ENCODE results near the gene CFI. TPM values are rescaled to one million over a fixed set of nuclear protein-coding genes. Genes with fewer than 3 reads are reported as not detected.
A peak's percentile ranks its signal among the peaks of the same experiment; 100 is the strongest.

CFI gene
- total and polyA plus RNA-seq, 4 experiments from 2014 or later: not detected

DNA sequence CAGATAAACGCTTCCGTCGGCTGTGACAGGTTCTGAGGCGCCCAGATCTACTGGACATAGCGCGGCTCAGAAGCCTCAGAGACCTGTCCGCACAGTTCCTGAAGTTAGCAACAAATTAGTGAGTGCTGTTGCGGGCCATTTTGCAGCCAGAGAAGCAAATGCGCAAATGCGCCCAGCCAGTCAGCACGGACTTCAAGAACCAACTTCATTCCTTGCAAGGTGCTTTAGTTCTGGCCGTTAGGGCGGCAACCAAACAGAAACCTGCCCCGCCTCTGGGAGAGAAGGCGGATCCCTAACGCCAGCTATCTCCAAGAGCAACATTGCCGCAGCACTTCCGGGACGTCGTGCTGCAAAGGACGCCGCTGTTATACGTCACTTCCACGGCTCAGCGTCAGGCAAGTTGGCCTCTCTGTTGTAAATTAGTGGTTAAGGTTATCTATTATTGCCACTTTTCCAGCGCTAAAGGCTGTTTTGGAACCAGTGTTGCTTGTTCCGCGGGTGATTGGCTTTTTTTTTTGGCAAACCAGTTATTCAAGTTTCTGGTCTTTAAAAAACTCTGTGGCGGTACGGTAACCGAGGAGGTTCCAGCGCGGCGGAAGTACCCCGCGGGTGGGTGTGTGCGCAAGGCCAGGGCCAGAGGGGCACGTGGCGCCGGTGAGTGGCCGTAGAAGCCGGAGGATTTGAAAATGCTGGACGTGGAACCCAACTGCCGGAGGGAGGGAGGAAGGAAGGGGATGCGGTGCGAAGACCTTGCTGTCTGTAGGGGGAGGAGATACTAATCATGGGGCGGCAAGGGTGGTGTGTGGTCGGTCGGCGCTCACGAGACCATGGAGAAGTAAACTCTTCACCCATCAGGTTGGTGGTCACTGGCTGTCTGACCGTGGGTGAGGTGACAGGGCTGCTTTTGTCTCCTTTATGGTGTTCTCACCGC, 13.6 kb upstream of the CFI start, which contains the start of gene GAR1:
GAR1 (plus strand) TSS at position 612 of the 931 bp plus-strand sequence. CDS start 403 bp downstream, outside the sequence.
- peaks cover 27 to 44% (median 36%) of the 10 kb centered on the region in 4 donors for H3K4me1 Mint-ChIP-seq
- no peaks in the 10 kb centered on the region for H3K9me3 Mint-ChIP-seq
- H3K4me3 Mint-ChIP-seq: peak within 1 kb of the TSS; percentile 97 to 99 (median 98)
- peak within 1 kb of the TSS; percentile 98 to 100 for H3K4me3 ChIP-seq (ENCODE audit: low read length in 2 of 2)
- peaks cover 16% of the 10 kb centered on the region for H3K36me3 ChIP-seq (ENCODE audit: insufficient read depth, low read length)
- intact Hi-C loops (cut with micrococcal nuclease): loop anchor here (1.0 to 2.0 kb wide), 7 partner anchors 85 to 1195 kb away; partner anchors contain the start of genes CASP6, MCUB, OSTC and PLA2G12A
- peaks cover 22% of the 10 kb centered on the region for H3K4me1 ChIP-seq (ENCODE audit: insufficient read depth, low read length)
- H3K9me3 ChIP-seq (ENCODE audit: control insufficient read depth in 1 of 2, low read length in 2 of 2): no peaks in the 10 kb centered on the region
- H3K36me3 Mint-ChIP-seq: peaks cover 16 to 46% of the 10 kb centered on the region in 2 donors
- peak within 1 kb of the TSS; percentile 97 to 99 (median 99) for H3K27ac Mint-ChIP-seq
- H3K27me3 ChIP-seq (ENCODE audit: insufficient read depth, low read length): no peaks in the 10 kb centered on the region
- H3K27ac ChIP-seq (ENCODE audit: low read depth, low read length): peak within 1 kb of the TSS; percentile 93
- no peaks in the 10 kb centered on the region for H3K27me3 Mint-ChIP-seq
- POLR2A ChIA-PET (ENCODE audit: partially characterized antibody): interaction anchor here (1.2 to 2.8 kb wide), 5 partner anchors 85 to 381 kb away, joined by 3 to 23 read pairs (median 9); partner anchors contain the start of genes MCUB, PLA2G12A and SEC24B
- CTCF ChIA-PET (ENCODE audit: partially characterized antibody): interaction anchor here (1.0 to 3.4 kb wide), 6 partner anchors 10 to 392 kb away, joined by 3 to 17 read pairs (median 4); partner anchors contain the start of genes MCUB and SEC24B
- peak; percentile 85 to 93 (median 87) for DNase-seq

DNA sequence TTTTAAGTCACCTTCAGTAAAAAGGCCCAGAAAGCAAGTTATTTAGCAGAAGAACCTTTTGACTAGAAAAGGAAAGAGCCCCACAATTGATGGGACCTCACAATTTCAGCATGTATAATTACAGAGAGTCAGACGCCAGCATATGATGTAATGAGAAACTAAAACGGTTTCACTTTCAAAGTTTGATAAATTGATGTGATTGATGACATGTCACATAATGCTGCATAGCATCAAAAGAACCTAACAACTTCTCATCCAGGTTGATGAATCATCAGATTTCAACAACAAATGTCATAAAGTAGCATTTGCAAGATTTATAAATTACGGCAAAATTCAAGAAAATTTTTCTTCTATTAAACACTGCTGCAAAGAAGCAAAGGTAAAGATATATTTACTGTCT, 9.9 kb upstream of the CFI start:
- ChIA-PET POLR2A (ENCODE audit: partially characterized antibody) (no interaction called here), CTCF (ENCODE audit: partially characterized antibody) (no interaction called here)
- no peak overlapping the region for H3K4me3 ChIP-seq (ENCODE audit: low read length in 2 of 2)
- no peak overlapping the region for H3K27ac Mint-ChIP-seq
- H3K27me3 ChIP-seq (ENCODE audit: insufficient read depth, low read length): no peaks in the 10 kb centered on the region
- no peak overlapping the region for H3K4me3 Mint-ChIP-seq
- DNase-seq: no peak
- peaks cover 12 to 23% (median 17%) of the 10 kb centered on the region in 4 donors for H3K4me1 Mint-ChIP-seq
- peaks cover 0 to 13% of the 10 kb centered on the region in 2 donors for H3K36me3 Mint-ChIP-seq
- intact Hi-C loops (cut with micrococcal nuclease): no loop called here
- peaks cover 17% of the 10 kb centered on the region for H3K4me1 ChIP-seq (ENCODE audit: insufficient read depth, low read length)
- no peaks in the 10 kb centered on the region for H3K9me3 ChIP-seq (ENCODE audit: control insufficient read depth in 1 of 2, low read length in 2 of 2)
- H3K27me3 Mint-ChIP-seq: no peaks in the 10 kb centered on the region
- no peak overlapping the region for H3K27ac ChIP-seq (ENCODE audit: low read depth, low read length)
- H3K36me3 ChIP-seq (ENCODE audit: insufficient read depth, low read length): no peaks in the 10 kb centered on the region
- H3K9me3 Mint-ChIP-seq: no peaks in the 10 kb centered on the region

DNA sequence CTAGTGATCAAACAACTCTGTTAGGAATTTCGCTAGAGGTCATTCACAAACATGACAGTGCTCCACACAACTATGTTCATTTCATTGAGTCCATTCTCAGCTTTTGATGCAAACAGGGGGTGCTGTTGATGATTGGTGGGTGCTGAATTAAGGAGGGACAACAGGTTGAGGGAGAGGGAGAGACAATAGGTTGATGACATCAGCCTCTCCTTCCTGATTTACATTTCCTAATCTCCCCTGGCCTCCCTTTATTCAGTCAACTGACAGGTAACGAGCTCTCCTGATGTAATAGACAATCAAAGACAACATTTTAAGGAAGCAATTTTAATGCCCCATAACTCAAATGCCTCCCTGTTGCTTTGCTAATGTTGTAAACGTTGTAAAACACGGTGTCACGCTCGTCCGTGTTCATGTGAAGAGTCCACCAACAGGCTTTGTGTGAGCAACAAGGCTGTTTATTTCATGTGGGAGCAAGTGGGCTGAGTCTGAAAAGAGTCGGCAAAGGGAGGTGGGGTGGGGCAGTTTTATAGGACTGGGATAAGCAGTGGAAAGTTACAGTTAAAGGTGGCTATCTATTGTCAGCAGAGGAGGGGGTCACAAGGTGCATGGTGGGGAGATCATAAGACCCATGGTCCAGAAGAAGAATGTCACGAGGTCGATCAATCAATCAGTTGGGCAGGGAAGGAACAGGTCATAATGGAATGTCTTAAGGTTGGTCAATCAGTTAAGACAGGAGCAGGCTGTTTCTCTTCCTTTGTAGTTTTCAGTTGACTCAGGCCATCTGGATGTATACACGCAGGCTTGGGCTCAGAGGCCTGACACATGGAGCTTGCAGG, 9.0 kb upstream of the CFI start:
- Mint-ChIP-seq H3K4me3 (no peak overlapping the region), H3K9me3 (no peaks in the 10 kb centered on the region), H3K27me3 (peaks cover 0 to 1% of the 10 kb centered on the region in 2 donors), H3K36me3 (peaks cover 0 to 10% of the 10 kb centered on the region in 2 donors), H3K27ac (peak overlapping the region in 1 of 7 donors; percentile 67), H3K4me1 (peaks cover 4 to 14% (median 8%) of the 10 kb centered on the region in 4 donors)
- POLR2A ChIA-PET (ENCODE audit: partially characterized antibody): no interaction called here
- Histone ChIP-seq H3K4me3 (ENCODE audit: low read length in 2 of 2) (no peak overlapping the region), H3K27ac (ENCODE audit: low read depth, low read length) (no peak overlapping the region), H3K27me3 (ENCODE audit: insufficient read depth, low read length) (no peaks in the 10 kb centered on the region), H3K4me1 (ENCODE audit: insufficient read depth, low read length) (peaks cover 8% of the 10 kb centered on the region), H3K36me3 (ENCODE audit: insufficient read depth, low read length) (no peaks in the 10 kb centered on the region), H3K9me3 (ENCODE audit: control insufficient read depth in 1 of 2, low read length in 2 of 2) (no peaks in the 10 kb centered on the region)
- CTCF ChIA-PET (ENCODE audit: partially characterized antibody): interaction anchor here (0.7 kb wide), 1 partner anchor 1160 kb away, joined by 4 read pairs; the partner anchor contains the start of gene OSTC
- intact Hi-C loops (cut with micrococcal nuclease): no loop called here
- DNase-seq: no peak

DNA sequence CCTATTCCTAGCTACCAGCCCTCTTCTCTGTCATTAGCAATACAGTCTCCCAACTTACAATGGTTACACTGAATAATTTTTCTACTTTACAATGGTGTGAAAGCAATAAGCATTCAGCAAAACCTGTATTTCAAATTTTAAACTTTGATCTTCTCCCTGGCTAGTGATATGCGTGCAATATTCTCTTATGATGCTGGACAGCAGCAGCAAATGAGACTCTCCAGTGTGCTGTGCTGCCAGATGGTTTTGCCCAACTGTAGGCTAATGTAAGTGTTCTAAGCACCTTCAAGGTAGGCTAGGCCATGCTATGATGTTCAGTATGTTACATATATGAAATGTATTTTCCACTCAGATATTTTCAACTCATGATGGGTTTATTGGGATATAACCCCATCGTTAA, 7.9 kb upstream of the CFI start:
- Histone ChIP-seq H3K36me3 (ENCODE audit: insufficient read depth, low read length) (no peaks in the 10 kb centered on the region), H3K9me3 (ENCODE audit: control insufficient read depth in 1 of 2, low read length in 2 of 2) (no peaks in the 10 kb centered on the region), H3K27me3 (ENCODE audit: insufficient read depth, low read length) (no peaks in the 10 kb centered on the region), H3K4me1 (ENCODE audit: insufficient read depth, low read length) (peaks cover 3% of the 10 kb centered on the region), H3K4me3 (ENCODE audit: low read length in 2 of 2) (no peak overlapping the region), H3K27ac (ENCODE audit: low read depth, low read length) (no peak overlapping the region)
- H3K4me1 Mint-ChIP-seq: peaks cover under 1 to 3% (median 2%) of the 10 kb centered on the region in 4 donors
- no peak for DNase-seq
- no peak overlapping the region for H3K27ac Mint-ChIP-seq
- H3K9me3 Mint-ChIP-seq: no peaks in the 10 kb centered on the region
- intact Hi-C loops (cut with micrococcal nuclease): no loop called here
- ChIA-PET CTCF (ENCODE audit: partially characterized antibody) (interaction anchor here (0.7 to 1.5 kb wide), 2 partner anchors 377 to 1159 kb away, joined by 4 read pairs; partner anchors contain the start of gene OSTC), POLR2A (ENCODE audit: partially characterized antibody) (no interaction called here)
- no peak overlapping the region for H3K4me3 Mint-ChIP-seq
- no peaks in the 10 kb centered on the region for H3K36me3 Mint-ChIP-seq
- peaks cover 0 to 1% of the 10 kb centered on the region in 2 donors for H3K27me3 Mint-ChIP-seq

DNA sequence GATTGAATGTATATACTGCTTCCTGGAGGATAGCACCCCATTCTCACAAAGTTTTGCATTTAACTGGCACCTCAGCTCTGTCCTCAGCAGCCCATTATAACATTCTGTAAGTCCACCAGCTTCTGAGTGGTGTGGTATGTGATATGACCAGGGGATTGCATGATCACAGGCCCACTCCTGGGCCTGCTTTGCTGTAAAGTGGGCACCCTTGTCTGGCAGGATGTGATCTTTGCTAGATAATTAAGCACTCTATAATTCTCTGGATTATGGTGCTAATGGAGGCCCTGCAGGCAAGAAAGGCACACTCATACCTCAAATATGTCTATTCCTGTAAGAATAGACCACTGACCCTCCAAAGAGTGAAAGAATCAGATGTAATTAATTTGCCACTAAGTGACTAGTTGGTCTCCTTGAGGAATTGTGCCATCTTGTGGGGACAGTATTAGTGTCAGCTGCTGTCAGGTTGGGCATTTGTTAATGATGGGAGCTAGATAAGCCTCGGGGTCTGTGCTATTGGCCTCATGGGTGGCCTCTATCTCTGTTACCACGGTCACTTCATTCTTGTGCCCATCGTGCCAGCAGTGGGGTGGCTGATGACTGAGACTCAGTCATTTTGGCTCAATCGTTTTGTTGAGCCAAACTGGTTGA, 2.2 kb upstream of the CFI start:
- Histone ChIP-seq H3K9me3 (ENCODE audit: control insufficient read depth in 1 of 2, low read length in 2 of 2) (no peaks in the 10 kb centered on the region), H3K27ac (ENCODE audit: low read depth, low read length) (no peak overlapping the region), H3K4me1 (ENCODE audit: insufficient read depth, low read length) (no peaks in the 10 kb centered on the region), H3K4me3 (ENCODE audit: low read length in 2 of 2) (no peak overlapping the region), H3K27me3 (ENCODE audit: insufficient read depth, low read length) (no peaks in the 10 kb centered on the region), H3K36me3 (ENCODE audit: insufficient read depth, low read length) (no peaks in the 10 kb centered on the region)
- Mint-ChIP-seq H3K4me1 (no peaks in the 10 kb centered on the region), H3K4me3 (no peak overlapping the region), H3K36me3 (no peaks in the 10 kb centered on the region), H3K9me3 (no peaks in the 10 kb centered on the region), H3K27me3 (peaks cover 0 to 1% of the 10 kb centered on the region in 2 donors), H3K27ac (no peak overlapping the region)
- ChIA-PET POLR2A (ENCODE audit: partially characterized antibody) (no interaction called here), CTCF (ENCODE audit: partially characterized antibody) (interaction anchor here (0.5 to 3.0 kb wide), 15 partner anchors 9 to 1120 kb away, joined by 3 to 18 read pairs (median 4); partner anchors contain the start of genes CASP6 and SEC24B)
- peak in 3 of 5 donors; percentile 16 to 29 (median 26) for DNase-seq
- intact Hi-C loops (cut with micrococcal nuclease): loop anchor here (1.0 kb wide), 2 partner anchors 377 to 382 kb away; no protein-coding TSS in a partner anchor

DNA sequence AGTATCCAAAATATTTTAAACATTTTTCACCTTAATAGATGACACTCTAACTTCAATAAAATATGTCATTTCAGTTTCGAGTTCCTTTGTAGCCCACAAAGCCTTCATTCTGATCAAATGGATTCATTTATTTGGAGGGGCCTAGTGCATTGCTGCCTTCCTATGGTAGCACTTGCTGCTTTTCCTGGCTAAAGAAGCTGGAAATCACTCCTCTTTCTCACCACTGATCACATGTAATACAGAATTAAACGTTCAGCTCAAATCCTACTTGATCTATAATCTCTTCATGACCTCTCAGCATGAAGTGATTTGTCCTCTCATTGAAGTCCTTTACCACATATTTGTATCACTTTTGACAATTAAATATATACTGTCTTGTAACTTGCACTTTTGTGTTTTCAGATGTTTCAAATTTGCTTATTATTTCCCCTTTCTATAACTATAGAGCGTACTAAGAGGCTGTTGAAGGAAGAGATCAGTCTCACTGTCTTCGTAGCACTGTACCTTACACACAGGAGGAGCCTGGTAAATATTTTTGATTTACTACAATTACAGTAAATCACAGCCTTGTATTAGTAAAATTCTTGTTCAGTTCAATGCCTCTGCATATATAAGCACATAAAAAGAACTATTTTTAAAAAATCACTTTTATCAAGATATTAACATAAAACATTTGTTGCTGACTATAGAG, 555 bp downstream of the CFI start:
- ChIA-PET CTCF (ENCODE audit: partially characterized antibody) (interaction anchor here (1.4 kb wide), 1 partner anchor 378 kb away, joined by 3 read pairs; no protein-coding TSS in a partner anchor), POLR2A (ENCODE audit: partially characterized antibody) (no interaction called here)
- H3K9me3 ChIP-seq (ENCODE audit: control insufficient read depth in 1 of 2, low read length in 2 of 2): no peaks in the 10 kb centered on the region
- H3K9me3 Mint-ChIP-seq: peaks cover 0 to 14% (median 5%) of the 10 kb centered on the region in 8 donors
- H3K27me3 ChIP-seq (ENCODE audit: insufficient read depth, low read length): no peaks in the 10 kb centered on the region
- intact Hi-C loops (cut with micrococcal nuclease): no loop called here
- no peaks in the 10 kb centered on the region for H3K36me3 Mint-ChIP-seq
- H3K27me3 Mint-ChIP-seq: peaks cover 0 to under 1% of the 10 kb centered on the region in 2 donors
- H3K4me3 Mint-ChIP-seq: no peak overlapping the region
- H3K4me1 ChIP-seq (ENCODE audit: insufficient read depth, low read length): no peaks in the 10 kb centered on the region
- H3K27ac ChIP-seq (ENCODE audit: low read depth, low read length): no peak overlapping the region
- H3K4me3 ChIP-seq (ENCODE audit: low read length in 2 of 2): no peak overlapping the region
- H3K4me1 Mint-ChIP-seq: no peaks in the 10 kb centered on the region
- no peak overlapping the region for H3K27ac Mint-ChIP-seq
- H3K36me3 ChIP-seq (ENCODE audit: insufficient read depth, low read length): no peaks in the 10 kb centered on the region
- no peak for DNase-seq

All from CD4-positive, alpha-beta memory T cell (primary cell).